Heart left ventricle (tissue), 16 donors: Measurements from ENCODE around the gene LNPEP. TPM values are rescaled to one million over a fixed set of nuclear protein-coding genes. Genes with fewer than 3 reads are reported as not detected.
"Not testable (repeated sequence)": the region's sequence is repeated elsewhere in the genome, so short reads cannot be mapped to it uniquely, and the experiment has no call there.

Experiments used
- ATAC-seq, 4 donors: fragments of 200-7000 bp; cut with Tn5 transposase; one replicate each; pipeline ENCODE4 v1.9.1; 2020 to 2022; ENCODE audit warnings: moderate library complexity in 4 of 4, mild to moderate bottlenecking in 3 of 4, moderate number of reproducible peaks in 1 of 4
- DNase-seq, 5 donors: peaks; one replicate each; pipeline ENCODE4 v3.0.0-alpha.2; 2020
- H3K27ac ChIP-seq, 12 donors: fragments of 200-600 bp; sonication (generic) in 4 of 12; one replicate each; pipeline versions ENCODE4 v1.5.0 to v1.8.0; 2016 to 2022; ENCODE audit warnings: mild to moderate bottlenecking in 2 of 12
- H3K27me3 ChIP-seq, 9 donors: fragments of 200-600 bp; sonication (generic) in 2 of 9; one replicate each; pipeline versions ENCODE4 v1.5.1 to v1.8.0; 2016 to 2022; ENCODE audit warnings: mild to moderate bottlenecking in 3 of 9
- H3K36me3 ChIP-seq, 9 donors: fragments of 200-600 bp; sonication (generic) in 2 of 9; one replicate each; pipeline versions ENCODE4 v1.5.0 to v1.8.0; 2018 to 2022; ENCODE audit warnings: mild to moderate bottlenecking in 2 of 9
- H3K4me1 ChIP-seq, 12 donors: fragments of 200-600 bp; sonication (generic) in 4 of 12; one replicate each; pipeline versions ENCODE4 v1.5.0 to v1.8.0; 2016 to 2022; ENCODE audit warnings: mild to moderate bottlenecking in 3 of 12
- H3K4me3 ChIP-seq, 12 donors: fragments of 200-600 bp; sonication (generic) in 4 of 12; one replicate each; pipeline versions ENCODE4 v1.5.0 to v1.8.0; 2017 to 2022; ENCODE audit warnings: mild to moderate bottlenecking in 9 of 12, moderate library complexity in 4 of 12
- H3K9me3 ChIP-seq, 12 donors: fragments of 200-600 bp; sonication (generic) in 4 of 12; one replicate each; pipeline versions ENCODE4 v1.5.0 to v1.8.0; 2016 to 2022; ENCODE audit warnings: mild to moderate bottlenecking in 1 of 12
- POLR2A ChIP-seq, 2 donors: fragments of 450-650 bp; IDR thresholded peaks; one replicate each; pipeline ENCODE4 v1.6.1; 2017; ENCODE audit warnings: antibody characterized with exemption in 2 of 2, mild to moderate bottlenecking in 2 of 2, moderate library complexity in 2 of 2
- WGBS, 4 donors: extraction: QIAGEN DNeasy Blood & Tissue Kit in 2 of 4; methylation state at CpG; one replicate each; pipeline versions ENCODE4 v1.1.5 to v1.1.7; 2013 to 2018; 5-methylcytosine and 5-hydroxymethylcytosine counted together
- intact Hi-C, 10 donors: fragments of 100-400 bp; cut with DNase I; formaldehyde crosslinking; loops; one replicate each; pipeline versions ENCODE4 v1.11.1 to v1.14.2; 2022
- polyA plus RNA-seq, 2 donors: library from polyadenylated mRNA; stranded (reverse); fragments of 200-250 nt; gene quantifications; one replicate each; pipeline ENCODE4 v1.2.3, GENCODE V29; 2013
- total RNA-seq, 9 donors: library from RNA; depleted of rRNA in 2 of 9; stranded (reverse); fragments of >200 nt in 2 of 9; fragmentation: NEBNext Ultra II Directional in 3 of 9; extraction: Animal tissue kit (Norgen Biotek cat#: 25700) in 3 of 9; gene quantifications; one replicate each; pipeline versions ENCODE4 v1.1.0 to v1.2.4, GENCODE V29; 2016 to 2023
- TF ChIP-seq, protein P1 (sequence below), 12 donors: fragments of 200-600 bp; sonication (generic) in 4 of 12; IDR thresholded peaks; one replicate each; pipeline versions ENCODE4 v1.5.0 to v1.8.0; 2018 to 2022; ENCODE audit warnings: antibody characterized with exemption in 12 of 12, mild to moderate bottlenecking in 5 of 12
- donor health status: ischemic (EF 13 %, LVEDD 7.1; RV severe dilation, severe dysfunction).
- donor health status: healthy with polysubstance abuse.
- donor health status: DM: no; HTN: yes; CAD: no.
- donor health status: DM: no; HTN: no; CAD: no.
- donor health status: ischemic (EF 25% LVEDD 6.9; RV normal size, moderate dysfunction).
- donor health status: ischemic (EF 25% LVEDD 5.7; RV mildly dilated, moderate dysfunction).
- donor health status: healthy.
- donor health status: DM: yes; HTN: yes; CAD: no.
- donor health status: ischemic (EF 35%, LVEDD 5.7; RV mildly dilated, moderate dysfunction).
- donor health status: nonischemic (EF 11% LVEDD 7.7; RV severe dilation, severe dysfunction).
- donor health status: DM: yes; HTN: yes; CAD: no.
- donor health status: PGD.
- donor health status: ischemic (EF 29% LVEDD 5.4; RV normal size, mild dysfunction).
- donor health status: nonischemic (EF 23%, LVEDD 6.1; RV moderate dilation, normal function).

LNPEP gene
- total and polyA plus RNA-seq, 11 donors: 8.6 to 82.2 (median 53.1) TPM

DNA sequence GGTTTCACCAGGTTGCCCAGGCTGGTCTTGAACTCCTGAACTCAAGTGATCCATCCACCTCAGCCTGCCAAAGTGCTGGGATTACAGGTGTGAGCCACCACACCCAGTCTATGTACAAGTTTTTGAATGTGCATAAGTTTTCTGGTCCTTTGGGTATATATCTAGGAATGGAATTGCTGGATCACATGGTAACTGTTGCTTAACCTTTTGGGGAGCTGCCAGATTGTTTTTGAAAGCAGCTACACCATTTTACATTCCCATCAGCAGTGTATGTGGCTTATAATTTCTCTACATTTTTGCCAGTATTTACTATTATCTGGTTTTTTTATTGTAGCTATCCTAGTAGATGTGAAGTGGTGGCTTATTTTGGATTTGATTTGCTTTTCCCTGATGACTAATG lies 8.9 kb upstream of the LNPEP start:
- no peak overlapping the region for H3K27ac ChIP-seq
- intact Hi-C loops: no loop called here
- DNase-seq (no peak), ATAC-seq (no peak)
- H3K9me3 ChIP-seq: no peaks in the 10 kb centered on the region
- TF ChIP-seq POLR2A (IDR thresholded peaks at IDR 0.05): no peak
- TF ChIP-seq, protein P1, sequence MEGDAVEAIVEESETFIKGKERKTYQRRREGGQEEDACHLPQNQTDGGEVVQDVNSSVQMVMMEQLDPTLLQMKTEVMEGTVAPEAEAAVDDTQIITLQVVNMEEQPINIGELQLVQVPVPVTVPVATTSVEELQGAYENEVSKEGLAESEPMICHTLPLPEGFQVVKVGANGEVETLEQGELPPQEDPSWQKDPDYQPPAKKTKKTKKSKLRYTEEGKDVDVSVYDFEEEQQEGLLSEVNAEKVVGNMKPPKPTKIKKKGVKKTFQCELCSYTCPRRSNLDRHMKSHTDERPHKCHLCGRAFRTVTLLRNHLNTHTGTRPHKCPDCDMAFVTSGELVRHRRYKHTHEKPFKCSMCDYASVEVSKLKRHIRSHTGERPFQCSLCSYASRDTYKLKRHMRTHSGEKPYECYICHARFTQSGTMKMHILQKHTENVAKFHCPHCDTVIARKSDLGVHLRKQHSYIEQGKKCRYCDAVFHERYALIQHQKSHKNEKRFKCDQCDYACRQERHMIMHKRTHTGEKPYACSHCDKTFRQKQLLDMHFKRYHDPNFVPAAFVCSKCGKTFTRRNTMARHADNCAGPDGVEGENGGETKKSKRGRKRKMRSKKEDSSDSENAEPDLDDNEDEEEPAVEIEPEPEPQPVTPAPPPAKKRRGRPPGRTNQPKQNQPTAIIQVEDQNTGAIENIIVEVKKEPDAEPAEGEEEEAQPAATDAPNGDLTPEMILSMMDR (IDR thresholded peaks at IDR 0.05): no peak
- no peaks in the 10 kb centered on the region for H3K36me3 ChIP-seq
- H3K4me1 ChIP-seq: peaks cover 0 to 25% (median 5%) of the 10 kb centered on the region in 12 donors
- no peak overlapping the region for H3K4me3 ChIP-seq
- H3K27me3 ChIP-seq: no peaks in the 10 kb centered on the region

DNA sequence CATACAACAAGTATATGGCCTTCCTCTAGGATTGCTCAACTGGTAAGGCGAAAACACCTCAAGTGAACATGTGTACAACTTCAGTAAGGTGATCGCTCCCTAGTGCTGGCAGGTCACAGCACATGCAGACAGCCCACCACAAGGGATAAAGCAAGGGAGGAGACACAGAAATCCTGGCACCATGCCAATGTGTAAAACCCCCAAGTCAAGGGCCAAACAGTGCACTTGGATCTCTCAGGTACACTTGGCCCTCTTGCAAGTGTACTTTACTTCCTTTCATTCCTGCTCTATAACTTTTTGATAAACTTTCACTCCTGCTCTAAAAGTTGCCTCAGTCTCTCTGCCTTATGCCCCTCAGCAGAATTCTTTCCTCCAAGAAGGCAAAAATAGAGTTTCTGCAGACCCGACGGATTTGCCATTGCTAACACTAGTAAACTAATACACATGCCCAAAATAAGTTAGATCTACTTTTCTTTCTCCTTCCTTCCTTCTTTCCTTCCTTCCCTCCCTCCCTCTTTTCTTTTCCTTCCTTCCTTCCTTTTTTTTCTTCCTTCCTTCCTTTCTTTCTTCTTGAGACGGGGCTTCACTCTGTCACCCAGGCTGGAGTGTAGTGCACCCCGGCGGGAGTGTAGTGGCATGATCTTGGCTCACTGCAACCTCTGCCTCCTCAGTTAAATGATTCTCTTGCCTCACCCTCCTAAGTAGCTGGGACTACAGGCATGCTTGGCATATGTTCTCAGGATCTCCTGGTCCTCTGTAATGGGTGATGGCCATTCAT lies 6.8 kb upstream of the LNPEP start:
- no peak overlapping the region for H3K27ac ChIP-seq
- H3K4me1 ChIP-seq: peaks cover 0 to 36% (median 18%) of the 10 kb centered on the region in 12 donors
- H3K36me3 ChIP-seq: no peaks in the 10 kb centered on the region
- intact Hi-C loops: no loop called here
- no peak for TF ChIP-seq POLR2A (IDR thresholded peaks at IDR 0.05)
- H3K9me3 ChIP-seq: no peaks in the 10 kb centered on the region
- no peaks in the 10 kb centered on the region for H3K27me3 ChIP-seq
- ATAC-seq (peak in 2 of 4 donors; percentile 16 to 25), DNase-seq (no peak)
- no peak overlapping the region for H3K4me3 ChIP-seq
- 80 to 86% (median 82%) methylated on average over 7 of the region's 7 CpGs for WGBS, 4 donors

DNA sequence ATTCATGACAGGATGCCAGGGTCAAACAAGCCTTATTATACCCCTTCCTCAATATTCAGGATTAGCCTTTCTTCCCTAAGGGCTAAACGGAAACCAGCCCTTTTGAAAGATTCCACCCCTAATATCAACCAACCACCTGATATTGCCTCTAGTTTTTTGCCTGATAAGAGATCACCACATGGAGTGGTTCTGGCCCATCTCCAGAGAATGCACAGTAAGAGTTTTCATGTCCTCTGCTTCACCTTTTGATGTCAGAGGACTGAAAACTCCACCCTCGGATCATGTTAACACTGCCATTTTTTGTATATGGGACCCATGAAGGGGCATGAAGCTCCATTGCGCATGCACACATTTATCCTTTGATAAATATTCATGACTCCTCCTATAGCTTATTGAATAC lies 5.8 kb upstream of the LNPEP start:
- ATAC-seq (no peak), DNase-seq (no peak)
- no peak for TF ChIP-seq POLR2A (IDR thresholded peaks at IDR 0.05)
- TF ChIP-seq, protein P1 (IDR thresholded peaks at IDR 0.05): no peak
- Histone ChIP-seq H3K36me3 (no peaks in the 10 kb centered on the region), H3K9me3 (no peaks in the 10 kb centered on the region), H3K27me3 (no peaks in the 10 kb centered on the region), H3K4me3 (no peak overlapping the region), H3K4me1 (peaks cover 0 to 37% (median 19%) of the 10 kb centered on the region in 12 donors), H3K27ac (no peak overlapping the region)
- intact Hi-C loops: loop anchor here in 5 of 10 donors (5.0 to 10.0 kb wide), 5 partner anchors 37 to 268 kb away; partner anchors contain the start of genes ERAP2 (in 2 of the 5) and CAST (in 1 of the 5)
- 62 to 90% (median 73%) methylated on average over 3 of the region's 3 CpGs for WGBS, 4 donors

DNA sequence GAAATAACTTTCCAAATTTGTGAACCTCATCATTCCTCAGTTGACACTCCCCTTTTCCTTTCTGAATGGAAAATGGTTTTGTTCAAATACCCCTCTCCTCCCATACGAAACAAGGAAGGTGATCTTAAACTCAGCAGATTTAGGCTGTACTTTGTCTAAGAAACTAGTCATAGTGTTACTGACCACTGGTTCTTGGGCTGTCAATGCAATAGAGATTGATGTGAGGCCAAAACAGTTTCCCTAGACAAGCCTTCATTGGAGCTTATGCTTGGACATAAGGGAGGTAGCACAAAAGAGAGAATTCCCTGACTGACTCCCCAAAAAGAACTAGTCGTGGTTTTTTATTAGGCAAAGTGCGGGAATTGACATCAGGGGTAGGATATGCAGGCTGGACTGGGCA lies 5.3 kb upstream of the LNPEP start:
- Histone ChIP-seq H3K4me1 (peaks cover 0 to 37% (median 19%) of the 10 kb centered on the region in 12 donors), H3K36me3 (no peaks in the 10 kb centered on the region), H3K27ac (no peak overlapping the region), H3K27me3 (no peaks in the 10 kb centered on the region), H3K4me3 (no peak overlapping the region), H3K9me3 (no peaks in the 10 kb centered on the region)
- ATAC-seq (no peak), DNase-seq (no peak)
- WGBS, 4 donors: 96 to 98% (median 97%) methylated on average over 3 of the region's 3 CpGs
- intact Hi-C loops: loop anchor here in 5 of 10 donors (5.0 to 10.0 kb wide), 5 partner anchors 37 to 268 kb away; partner anchors contain the start of genes ERAP2 (in 2 of the 5) and CAST (in 1 of the 5)
- no peak for TF ChIP-seq POLR2A (IDR thresholded peaks at IDR 0.05)
- TF ChIP-seq, protein P1 (IDR thresholded peaks at IDR 0.05): no peak

DNA sequence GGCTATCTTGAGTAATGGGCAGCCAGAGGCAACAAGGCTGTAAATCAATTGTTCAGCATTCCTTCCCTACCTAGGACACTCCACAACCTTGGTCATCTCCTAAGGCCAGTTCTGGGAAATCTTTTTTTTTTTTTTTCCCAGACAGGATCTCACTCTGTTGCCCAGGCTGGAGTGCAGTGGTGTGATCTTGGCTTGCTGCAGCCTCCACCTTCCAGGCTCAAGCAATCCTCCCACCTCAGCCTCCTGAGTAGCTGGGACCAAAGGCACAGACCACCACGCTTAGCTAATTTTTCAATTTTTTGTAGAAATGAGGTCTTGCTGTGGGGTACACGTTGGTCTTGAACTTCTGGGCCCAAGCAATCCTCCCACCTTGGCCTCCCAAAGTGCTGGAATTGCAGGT lies 4.8 kb upstream of the LNPEP start:
- intact Hi-C loops: loop anchor here in 5 of 10 donors (5.0 to 10.0 kb wide), 5 partner anchors 36 to 269 kb away; partner anchors contain the start of genes ERAP2 (in 2 of the 5) and CAST (in 1 of the 5)
- not testable (repeated sequence) for H3K4me3 ChIP-seq, H3K27me3 ChIP-seq, H3K36me3 ChIP-seq, DNase-seq, H3K9me3 ChIP-seq, ATAC-seq
- Histone ChIP-seq H3K27ac (peak overlapping the region in 1 of 12 donors; percentile 1), H3K4me1 (peaks cover 0 to 37% (median 19%) of the 10 kb centered on the region in 12 donors)
- 86 to 96% (median 95%) methylated on average over 2 of the region's 2 CpGs for WGBS, 4 donors
